Endothelial cell of umbilical vein (primary cell): ENCODE results near the gene GTF3C4. TPM values are rescaled to one million over a fixed set of nuclear protein-coding genes. Genes with fewer than 3 reads are reported as not detected.

Experiments used
- BruUV-seq: library from RNA; stranded (reverse); fragments of 400-500 nt; replicated peaks from 2 replicates; lab custom pipeline; 2021; lab: Mats Ljungman, UMichigan
- CTCF ChIA-PET: fragments of 300-600, 350-600 bp; sonication (Branson Sonifier 250); formaldehyde crosslinking; loops from one replicate; lab custom pipeline; 2021; ENCODE audit warnings: antibody characterized with exemption, inconsistent platforms; lab: Charles Lee
- POLR2A ChIA-PET: fragments of 300-600, 350-600 bp; sonication (Branson Sonifier 250); formaldehyde crosslinking; loops from one replicate; lab custom pipeline; 2021; ENCODE audit warnings: antibody characterized with exemption, inconsistent platforms; lab: Charles Lee
- DNase-seq: peaks from one replicate; pipeline ENCODE4 v3.0.0-alpha.2; 2011; ENCODE audit warnings: low read depth, low spot score
- FAIRE-seq: peaks from 2 replicates; lab custom pipeline; 2011; peaks lifted over from hg19 to GRCh38; lab: Jason Lieb, UNC
- H2AFZ ChIP-seq: 2 replicates; pipeline ENCODE4 v1.6.0; 2012; ENCODE audit warnings: low read depth, low read length, control low read depth, inconsistent platforms
- H3K27ac ChIP-seq: 2 replicates; pipeline ENCODE4 v1.5.1; 2011; ENCODE audit warnings: low read depth, mild to moderate bottlenecking, control low read depth, low read length, moderate library complexity; ENCODE audit not compliant: insufficient read depth
- H3K27me3 ChIP-seq, 2 experiments: 2 replicates each; pipeline versions ENCODE4 v1.6.0 to v1.6.1; 2011; ENCODE audit warnings: low read length in 2 of 2, mixed read lengths in 1 of 2; ENCODE audit not compliant: control insufficient read depth in 2 of 2, insufficient read depth in 2 of 2
- H3K36me3 ChIP-seq, 2 experiments: 2 replicates in 1 of 2; 3 replicates in 1 of 2; pipeline ENCODE4 v1.5.1; 2011; ENCODE audit warnings: low read length in 2 of 2, mild to moderate bottlenecking in 1 of 2, moderate library complexity in 1 of 2; ENCODE audit not compliant: control insufficient read depth in 2 of 2, insufficient read depth in 2 of 2; ENCODE audit errors: extremely low read depth in 1 of 2
- H3K4me1 ChIP-seq: 3 replicates; pipeline ENCODE4 v1.5.1; 2011; ENCODE audit warnings: mild to moderate bottlenecking, low read length; ENCODE audit not compliant: control insufficient read depth, insufficient read depth; ENCODE audit errors: extremely low read depth
- H3K4me2 ChIP-seq: 2 replicates; pipeline ENCODE4 v1.6.1; 2011; ENCODE audit warnings: low read length, control low read depth, mixed read lengths; ENCODE audit not compliant: insufficient read depth
- H3K4me3 ChIP-seq, 3 experiments: fragments of 200-600 bp in 1 of 3; sonication (generic), shearing (Covaris generic) in 1 of 3; replicated peaks in 1 of 3; 2 replicates each; pipeline ENCODE4 v1.5.1; 2011 to 2016; ENCODE audit warnings: control low read depth in 3 of 3, low read length in 3 of 3, mild to moderate bottlenecking in 2 of 3, inconsistent platforms in 1 of 3, low read depth in 1 of 3, moderate library complexity in 1 of 3; ENCODE audit not compliant: insufficient read depth in 1 of 3
- H3K79me2 ChIP-seq: 2 replicates; pipeline ENCODE4 v1.6.0; 2012; ENCODE audit warnings: low read length, inconsistent platforms; ENCODE audit not compliant: control insufficient read depth, insufficient read depth
- H3K9ac ChIP-seq: replicated peaks from 2 replicates; pipeline ENCODE3; 2011; ENCODE audit warnings: low read length, control low read depth; ENCODE audit not compliant: insufficient read depth; ENCODE audit errors: extremely low read depth
- H3K9me1 ChIP-seq: replicated peaks from 3 replicates; pipeline ENCODE4 v1.6.0; 2011; ENCODE audit warnings: mild to moderate bottlenecking, low read length; ENCODE audit not compliant: control insufficient read depth, insufficient read depth; ENCODE audit errors: extremely low read depth
- H3K9me3 ChIP-seq: replicated peaks from 2 replicates; pipeline ENCODE4 v1.5.1; 2012; ENCODE audit warnings: low read length, inconsistent platforms; ENCODE audit not compliant: control insufficient read depth, insufficient read depth
- H4K20me1 ChIP-seq: replicated peaks from 2 replicates; pipeline ENCODE3; 2011; ENCODE audit warnings: mild to moderate bottlenecking, low read length; ENCODE audit not compliant: control insufficient read depth, insufficient read depth; ENCODE audit errors: extremely low read depth
- EZH2 ChIP-seq: IDR thresholded peaks from 2 replicates; pipeline ENCODE4 v1.6.1; 2012; ENCODE audit warnings: borderline replicate concordance, low read depth, mild to moderate bottlenecking, moderate library complexity, low read length, inconsistent platforms; ENCODE audit not compliant: severe bottlenecking
- FOS ChIP-seq: IDR thresholded peaks from 2 replicates; pipeline ENCODE4 v1.6.1; 2011; ENCODE audit warnings: mild to moderate bottlenecking, low read length, moderate library complexity, borderline replicate concordance; ENCODE audit not compliant: insufficient read depth
- GATA2 ChIP-seq: IDR thresholded peaks from 2 replicates; pipeline ENCODE4 v1.7.0; 2011; ENCODE audit warnings: low read depth, mild to moderate bottlenecking, moderate library complexity, mixed read lengths, low read length; ENCODE audit not compliant: insufficient read length, insufficient read depth
- JUN ChIP-seq: IDR thresholded peaks from 2 replicates; pipeline ENCODE4 v1.6.1; 2011; ENCODE audit warnings: borderline replicate concordance, low read depth; ENCODE audit not compliant: insufficient read length, insufficient read depth
- MYC ChIP-seq: IDR thresholded peaks from one replicate; pipeline ENCODE4 v1.6.1; 2011; ENCODE audit warnings: mild to moderate bottlenecking, low read depth, low read length
- POLR2A ChIP-seq: IDR thresholded peaks from 2 replicates; pipeline ENCODE4 v1.6.1; 2012; ENCODE audit warnings: low read depth, mild to moderate bottlenecking, control low read depth, low read length
- POLR2AphosphoS5 ChIP-seq: IDR thresholded peaks from 2 replicates; pipeline ENCODE4 v1.6.1; 2012; ENCODE audit warnings: low read depth, mild to moderate bottlenecking, control low read depth, low read length, moderate library complexity; ENCODE audit not compliant: insufficient read depth
- dilution Hi-C: fragments of 300-500 bp; cut with MboI; formaldehyde crosslinking; loops from one replicate; pipeline ENCODE4 v1.15.0; 2019; ENCODE audit warnings: low sequenced_read_pairs; ENCODE audit not compliant: extremely low pct_ligation_motif_present
- intact Hi-C: fragments of 100-400 bp; cut with micrococcal nuclease; formaldehyde crosslinking; loops from one replicate; pipeline ENCODE4 v1.10.0; 2022
- polyA plus RNA-seq, 4 experiments: library from polyadenylated mRNA; depleted of rRNA in 3 of 4; stranded (reverse) in 3 of 4; unstranded in 1 of 4; fragments of >200 nt; gene quantifications; 2 replicates each; pipeline versions ENCODE4 v1.2.1 to v1.2.3, GENCODE V29; 2011 to 2012; ENCODE audit warnings: missing spikeins in 1 of 4
- total RNA-seq: library from RNA; stranded (reverse); gene quantifications from 2 replicates; pipeline ENCODE4 v1.2.3, GENCODE V29; 2021
- TF ChIP-seq, protein P1 (sequence below): IDR thresholded peaks from 2 replicates; pipeline ENCODE4 v1.6.1; 2011; ENCODE audit not compliant: insufficient read depth, insufficient read length
- TF ChIP-seq, protein P2 (sequence below), 2 donors: IDR thresholded peaks; 1 replicate in 1 of 2; 2 replicates in 1 of 2; pipeline ENCODE4 v1.5.1; 2011; ENCODE audit warnings: low read length in 2 of 2, mild to moderate bottlenecking in 2 of 2, moderate library complexity in 2 of 2, control low read depth in 1 of 2, inconsistent platforms in 1 of 2, low read depth in 1 of 2; ENCODE audit not compliant: insufficient read depth in 1 of 2; ENCODE audit errors: extremely low read depth in 1 of 2

GTF3C4 gene
- total and polyA plus RNA-seq, 2 donors (not counting 3 experiments of a cell fraction or from before 2014, with no cell fraction given), result 3.3 to 19.2 TPM

DNA sequence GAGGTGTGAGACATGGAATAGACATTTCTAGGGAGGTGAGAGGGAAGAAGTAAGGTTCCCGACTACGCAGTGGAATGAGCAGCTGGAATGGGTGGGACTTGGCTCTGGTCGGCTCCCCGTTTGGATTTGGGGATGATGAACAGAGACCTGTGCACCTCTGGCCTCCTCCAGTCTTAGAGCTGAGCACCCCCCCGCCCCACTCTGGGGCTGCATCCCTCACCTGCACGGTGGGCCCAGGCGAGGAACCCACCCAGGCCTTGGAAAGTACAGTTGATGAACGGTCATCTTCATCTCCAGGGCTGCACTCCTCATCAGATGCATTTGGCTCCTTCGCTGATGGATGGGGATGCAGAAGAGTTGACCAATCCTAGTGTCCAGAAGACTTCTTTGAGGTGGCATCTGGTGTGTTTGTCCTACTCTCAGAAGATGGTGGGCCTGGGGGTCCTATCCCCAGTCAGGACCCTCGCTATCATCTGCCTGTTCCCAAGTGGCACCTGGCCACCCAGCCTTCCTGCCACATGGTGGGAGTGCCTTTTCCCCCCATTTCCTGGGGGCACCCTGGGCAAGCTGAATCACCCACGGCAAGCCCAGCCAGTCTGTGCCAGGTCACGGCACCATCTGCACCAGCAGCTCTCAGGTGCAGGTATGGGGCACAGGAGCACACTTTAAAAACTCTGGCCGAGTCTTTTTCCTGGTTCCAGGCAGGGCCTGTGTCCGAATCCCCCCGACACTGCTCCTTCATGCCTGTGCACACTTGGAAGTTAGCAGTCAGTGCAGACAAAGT, 70.5 kb downstream of the GTF3C4 start:
- Histone ChIP-seq H3K4me3 (no peak overlapping the region), H3K36me3 (no peaks in the 10 kb centered on the region), H3K27ac (no peak overlapping the region), H2AFZ (no peak overlapping the region), H3K9me1 (no peaks in the 10 kb centered on the region), H4K20me1 (no peaks in the 10 kb centered on the region), H3K27me3 (peaks cover 27 to 29% of the 10 kb centered on the region in 2 experiments), H3K9me3 (no peaks in the 10 kb centered on the region), H3K4me2 (no peak overlapping the region), H3K9ac (no peak overlapping the region), H3K79me2 (no peaks in the 10 kb centered on the region), H3K4me1 (no peaks in the 10 kb centered on the region)
- no TSS peak for BruUV-seq
- POLR2A ChIA-PET, result no interaction called here
- TF ChIP-seq GATA2 (no peak), POLR2A (no peak), POLR2AphosphoS5 (no peak), MYC (no peak), EZH2 (no peak), JUN (no peak), FOS (no peak)
- TF ChIP-seq, protein P1, sequence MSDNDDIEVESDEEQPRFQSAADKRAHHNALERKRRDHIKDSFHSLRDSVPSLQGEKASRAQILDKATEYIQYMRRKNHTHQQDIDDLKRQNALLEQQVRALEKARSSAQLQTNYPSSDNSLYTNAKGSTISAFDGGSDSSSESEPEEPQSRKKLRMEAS, result no peak
- TF ChIP-seq, protein P2, sequence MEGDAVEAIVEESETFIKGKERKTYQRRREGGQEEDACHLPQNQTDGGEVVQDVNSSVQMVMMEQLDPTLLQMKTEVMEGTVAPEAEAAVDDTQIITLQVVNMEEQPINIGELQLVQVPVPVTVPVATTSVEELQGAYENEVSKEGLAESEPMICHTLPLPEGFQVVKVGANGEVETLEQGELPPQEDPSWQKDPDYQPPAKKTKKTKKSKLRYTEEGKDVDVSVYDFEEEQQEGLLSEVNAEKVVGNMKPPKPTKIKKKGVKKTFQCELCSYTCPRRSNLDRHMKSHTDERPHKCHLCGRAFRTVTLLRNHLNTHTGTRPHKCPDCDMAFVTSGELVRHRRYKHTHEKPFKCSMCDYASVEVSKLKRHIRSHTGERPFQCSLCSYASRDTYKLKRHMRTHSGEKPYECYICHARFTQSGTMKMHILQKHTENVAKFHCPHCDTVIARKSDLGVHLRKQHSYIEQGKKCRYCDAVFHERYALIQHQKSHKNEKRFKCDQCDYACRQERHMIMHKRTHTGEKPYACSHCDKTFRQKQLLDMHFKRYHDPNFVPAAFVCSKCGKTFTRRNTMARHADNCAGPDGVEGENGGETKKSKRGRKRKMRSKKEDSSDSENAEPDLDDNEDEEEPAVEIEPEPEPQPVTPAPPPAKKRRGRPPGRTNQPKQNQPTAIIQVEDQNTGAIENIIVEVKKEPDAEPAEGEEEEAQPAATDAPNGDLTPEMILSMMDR (IDR thresholded peaks at IDR 0.05; ENCODE audit: extremely low read depth in 1 of 2, insufficient read depth in 1 of 2, low read depth in 1 of 2, low read length in 2 of 2), result no peak
- dilution Hi-C loops (no loop called here), intact Hi-C loops (no loop called here)
- FAIRE-seq, result no peak
- DNase-seq, result no peak
- CTCF ChIA-PET, result interaction anchor here (0.8 to 1.5 kb wide), 2 partner anchors 29 to 37 kb away, joined by 3 read pairs; no protein-coding TSS in a partner anchor
